GM18520 (cell line): Measurements from ENCODE around the gene CHCHD1.
"Not testable (repeated sequence)": the region's sequence is repeated elsewhere in the genome, so short reads cannot be mapped to it uniquely, and the experiment has no call there.

Source experiments
- ATAC-seq: cut with Tn5 transposase; IDR thresholded peaks from one replicate; pipeline ENCODE4 v1.9.1; 2021; ENCODE audit not compliant: unreplicated experiment

Gene CHCHD1

DNA sequence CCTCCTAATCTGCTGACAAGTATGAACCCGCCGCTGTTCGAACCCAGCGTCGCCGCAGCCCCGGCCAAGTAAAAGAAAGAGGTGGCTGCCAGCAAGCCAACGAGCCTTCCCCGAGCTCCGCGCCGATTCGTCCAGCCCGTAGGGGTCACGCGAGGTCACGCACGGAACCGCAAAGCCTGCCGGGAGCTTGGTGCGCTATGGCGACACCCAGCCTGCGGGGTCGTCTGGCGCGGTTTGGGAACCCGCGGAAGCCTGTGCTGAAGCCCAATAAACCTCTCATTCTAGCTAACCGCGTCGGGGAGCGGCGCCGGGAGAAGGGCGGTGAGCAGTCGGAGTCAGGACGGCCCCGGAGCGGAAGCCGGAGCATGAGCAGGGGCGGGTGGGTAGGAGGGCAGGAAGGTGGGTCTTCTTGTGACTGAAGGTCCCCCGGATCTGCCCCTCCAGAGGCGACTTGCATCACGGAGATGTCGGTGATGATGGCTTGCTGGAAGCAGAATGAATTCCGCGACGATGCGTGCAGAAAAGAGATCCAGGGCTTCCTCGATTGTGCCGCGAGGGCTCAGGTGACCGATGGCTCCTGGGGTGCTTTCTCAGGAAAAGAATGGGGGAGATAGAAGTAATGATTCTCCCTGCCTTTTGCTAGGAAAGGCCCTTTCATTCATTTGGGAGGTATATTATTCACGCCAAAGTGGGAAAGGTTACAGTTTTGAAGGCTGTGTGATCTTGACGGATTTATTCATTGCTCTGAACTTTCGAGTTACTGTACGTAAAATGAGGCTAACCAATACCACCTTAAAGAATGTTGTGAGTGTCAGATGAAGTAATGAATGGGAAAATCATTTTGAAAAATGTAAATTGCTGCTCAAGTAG, at the start of gene CHCHD1:
Gene CHCHD1, plus strand, starts transcription at position 170 of the 870 bp plus-strand sequence. Its CDS starts 28 bp downstream, at position 198.
- no peak for ATAC-seq

DNA sequence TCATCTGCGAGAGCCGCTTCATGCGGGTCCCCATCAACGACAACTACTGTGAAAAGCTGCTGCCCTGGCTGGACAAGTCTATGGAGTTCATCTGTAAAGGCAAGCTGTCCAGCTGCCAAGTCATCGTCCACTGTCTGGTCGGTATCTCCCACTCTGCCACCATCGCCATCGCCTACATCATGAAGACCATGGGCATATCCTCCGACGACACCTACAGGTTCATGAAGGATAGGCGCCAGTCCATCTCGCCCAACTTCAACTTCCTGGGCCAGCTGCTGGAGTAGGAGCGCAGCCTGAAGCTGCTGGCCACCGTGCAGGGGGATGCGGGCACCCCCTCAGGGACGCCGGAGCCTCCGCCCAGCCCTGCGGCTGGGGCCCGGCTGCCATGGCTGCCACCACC, 49.4 kb upstream of the CHCHD1 start:
- no peak for ATAC-seq

DNA sequence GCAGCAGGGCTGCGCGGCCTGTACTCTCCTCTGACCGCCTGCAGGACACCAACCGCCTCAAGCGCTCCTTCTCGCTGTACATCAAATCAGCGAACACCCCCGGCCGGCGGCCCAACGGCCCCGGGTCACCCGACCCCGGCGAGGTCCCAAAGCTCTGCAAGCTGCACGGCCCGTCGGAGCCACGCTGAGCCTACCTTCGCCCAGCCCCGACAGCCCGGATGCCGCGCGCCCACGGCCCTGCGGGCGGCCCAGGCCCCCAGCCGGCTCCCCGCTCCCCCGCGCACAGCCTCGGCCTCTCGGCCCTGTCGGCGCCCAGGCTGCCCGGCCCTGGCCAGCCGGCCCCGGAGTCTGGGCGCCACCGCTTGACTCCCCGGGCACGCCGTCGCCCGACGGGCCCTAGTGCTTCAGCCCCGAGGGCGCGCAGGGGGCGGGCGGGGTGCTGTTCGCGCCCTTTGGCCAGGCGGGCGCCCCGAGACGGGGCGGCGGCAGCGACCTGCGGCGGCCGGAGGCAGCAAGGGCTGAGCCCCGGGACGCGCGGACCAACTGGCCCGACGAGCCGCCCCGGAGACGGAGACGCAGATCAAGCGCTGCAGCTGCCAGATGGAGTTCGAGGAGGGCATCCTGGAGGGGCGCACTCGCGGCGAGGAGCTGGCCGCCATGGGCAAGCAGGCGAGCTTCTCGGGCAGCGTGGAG, 48.8 kb upstream of the CHCHD1 start:
- ATAC-seq, result no peak

DNA sequence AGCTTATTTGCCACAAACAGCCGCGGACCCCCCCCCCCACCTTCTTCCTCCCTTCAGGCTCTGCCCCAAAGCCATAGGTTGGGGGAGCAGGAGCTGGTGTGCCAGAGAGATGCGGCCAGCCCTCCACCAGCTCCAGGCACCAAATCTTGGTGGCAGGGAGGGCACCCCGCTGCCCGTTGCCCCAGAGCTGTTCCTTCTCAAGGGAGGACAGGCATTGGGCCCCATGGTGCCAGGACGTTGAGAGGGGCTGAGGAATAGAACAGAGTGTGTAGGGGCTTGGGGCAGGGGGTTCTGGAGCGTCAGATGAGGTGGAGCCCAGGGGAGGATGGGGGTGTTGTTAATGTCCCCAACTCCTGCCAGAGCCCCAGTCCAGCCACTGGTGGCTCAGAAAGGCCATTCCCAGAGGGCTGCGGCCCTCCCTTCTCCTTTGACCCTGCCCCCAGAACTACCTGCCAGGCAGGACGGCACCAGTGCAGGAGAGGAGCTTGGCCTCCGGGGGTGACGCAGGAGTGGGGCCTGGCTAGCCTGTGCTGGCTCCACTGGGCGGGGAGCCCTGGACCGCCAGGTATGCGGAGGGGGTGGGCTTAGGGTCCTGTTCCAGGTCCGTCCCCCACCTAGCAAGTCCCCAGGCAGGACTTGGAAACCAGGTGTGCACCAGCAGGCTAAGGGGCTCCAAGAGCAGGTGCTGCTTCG, 47.7 kb upstream of the CHCHD1 start:
- ATAC-seq, result no peak

DNA sequence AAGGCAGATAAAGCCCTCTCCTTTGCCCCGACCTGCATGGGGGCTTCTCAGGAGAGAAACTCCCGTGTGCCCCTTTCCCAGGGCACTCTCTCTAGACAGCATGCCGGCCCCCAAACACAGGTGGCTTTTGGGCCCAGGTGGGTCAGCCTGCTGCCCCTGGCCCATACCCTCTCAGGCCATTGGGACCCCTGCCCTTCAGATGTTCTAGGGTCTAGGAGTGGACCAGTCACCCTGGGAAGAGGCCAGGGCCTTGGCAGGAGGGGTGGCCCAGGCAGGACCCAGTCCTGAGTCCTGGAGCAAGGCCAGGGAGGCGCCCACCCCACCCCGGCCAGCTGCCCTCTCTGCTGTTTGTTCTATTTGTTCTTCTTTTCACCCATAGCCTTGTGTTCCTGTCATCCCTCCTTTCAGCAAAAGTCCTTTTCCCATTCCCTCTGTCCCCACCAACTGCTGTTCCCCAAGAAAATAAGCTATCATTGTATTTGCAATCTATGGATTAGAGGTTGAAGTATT, 47.0 kb upstream of the CHCHD1 start:
- no peak for ATAC-seq

DNA sequence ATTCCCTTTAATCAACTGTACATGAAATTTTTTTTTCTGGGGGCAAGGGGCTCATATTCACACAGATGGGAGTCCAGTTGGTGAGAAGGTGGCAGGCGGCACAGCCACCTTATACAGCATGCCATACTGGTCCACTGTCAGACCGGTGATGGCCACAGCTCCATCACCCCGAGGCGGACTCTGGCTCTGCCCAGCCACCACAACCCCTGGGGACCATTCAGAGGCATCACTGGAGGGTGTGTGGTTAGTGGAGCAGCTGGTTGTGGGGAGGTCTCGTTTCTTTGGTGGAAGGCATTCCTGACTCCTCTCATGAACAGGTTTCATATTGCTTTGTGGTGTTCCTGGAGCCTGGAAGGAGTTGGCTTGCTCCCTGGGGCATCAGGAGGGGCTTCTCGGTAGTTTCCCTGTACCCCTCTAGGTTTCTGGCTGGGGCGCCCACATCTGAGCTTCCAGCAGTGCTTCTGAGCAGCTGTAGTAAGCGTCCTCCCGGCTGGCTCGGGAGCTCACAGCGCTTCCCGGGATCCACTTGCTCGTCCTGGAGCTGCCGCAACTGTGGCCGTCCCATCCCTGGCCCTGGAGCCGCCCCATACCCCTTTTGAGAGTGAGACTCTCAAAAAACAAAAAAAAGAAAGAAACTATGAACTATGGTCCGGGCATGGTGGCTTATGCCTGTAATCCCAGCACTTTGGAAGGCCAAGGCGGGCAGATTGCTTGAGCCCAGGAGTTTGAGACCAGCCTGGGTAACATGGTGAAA, 41.2 kb upstream of the CHCHD1 start:
- ATAC-seq, result not testable (repeated sequence)

DNA sequence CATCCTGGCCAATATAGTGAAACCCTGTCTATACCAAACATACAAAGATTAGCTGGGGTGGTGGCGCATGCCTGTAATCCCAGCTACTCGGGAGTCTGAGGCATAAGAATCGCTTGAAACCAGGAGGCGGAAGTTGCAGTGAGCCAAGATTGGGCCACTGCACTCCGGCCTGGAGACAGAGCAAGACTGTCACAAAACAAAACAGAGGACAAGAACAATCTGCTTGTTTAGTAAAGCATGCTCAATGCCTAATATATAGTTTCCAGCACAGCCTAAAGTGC, 39.5 kb upstream of the CHCHD1 start:
- no peak for ATAC-seq

DNA sequence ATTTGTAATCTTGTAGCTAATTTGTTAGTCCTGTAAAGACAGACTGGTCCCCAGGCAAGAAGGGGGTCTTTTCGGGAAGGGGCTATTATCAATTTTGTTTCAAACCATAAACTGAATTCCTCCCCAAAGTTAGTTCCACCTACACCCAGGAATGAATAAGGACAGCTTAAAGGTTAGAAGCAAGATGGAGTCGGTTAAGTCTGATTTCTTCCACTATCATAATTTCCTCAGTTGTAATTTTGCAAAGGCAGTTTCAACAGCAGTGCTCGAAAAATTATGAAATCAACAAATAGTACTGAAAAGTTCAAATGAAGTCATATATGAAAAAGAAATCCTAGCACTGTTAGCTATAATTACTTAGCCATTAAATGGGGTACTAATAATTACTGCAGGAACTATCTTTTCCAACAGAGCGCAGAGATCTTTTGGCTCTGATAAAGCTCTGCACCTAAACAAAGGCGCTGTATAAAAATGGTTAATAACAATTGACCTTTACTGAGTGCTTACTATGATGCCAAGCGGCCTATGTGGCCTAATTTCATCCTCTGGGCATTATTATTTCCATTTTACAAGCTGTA, 38.4 kb upstream of the CHCHD1 start:
- no peak for ATAC-seq

DNA sequence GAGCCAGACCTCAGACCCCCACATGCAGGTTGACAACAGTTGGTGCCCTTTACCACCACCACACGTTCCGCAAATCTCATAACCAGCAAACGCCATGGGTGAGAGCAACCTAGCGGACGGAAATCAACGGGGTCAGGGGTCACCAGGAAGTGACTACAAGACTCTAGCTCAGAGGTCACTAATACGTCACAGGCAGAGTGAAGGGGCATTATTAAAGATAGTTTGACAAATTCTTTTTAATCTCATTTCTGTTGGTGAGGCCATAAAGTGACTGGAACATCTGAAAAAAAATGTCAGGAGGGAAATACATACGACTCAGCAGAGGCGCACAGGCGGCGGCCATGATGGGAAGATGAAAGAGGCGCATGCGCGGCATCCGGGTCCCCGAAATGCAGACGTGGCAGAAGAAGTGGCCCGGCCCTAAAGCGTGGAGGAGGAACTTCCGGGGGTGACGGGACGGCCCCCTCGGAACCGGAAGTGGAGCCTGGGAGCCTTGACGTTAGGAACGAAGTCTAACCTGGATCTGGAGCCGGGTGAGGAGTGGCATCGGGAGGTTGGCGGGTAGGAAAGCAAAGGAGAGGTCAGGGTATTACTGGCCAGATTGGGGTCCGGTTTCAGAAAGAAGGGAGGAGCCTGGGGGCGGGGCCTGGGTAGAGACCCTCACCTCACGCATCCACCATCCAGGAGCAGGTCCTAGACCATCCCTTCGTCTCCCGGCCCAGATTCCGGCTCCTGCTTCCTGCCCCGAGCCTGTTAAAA, 37.8 kb upstream of the CHCHD1 start, which contains the start of gene SEC24C:
Gene SEC24C, plus strand, starts transcription at position 468 of the 759 bp plus-strand sequence. CDS start 2,461 bp downstream, outside the sequence.
- ATAC-seq, result peak; percentile 75

DNA sequence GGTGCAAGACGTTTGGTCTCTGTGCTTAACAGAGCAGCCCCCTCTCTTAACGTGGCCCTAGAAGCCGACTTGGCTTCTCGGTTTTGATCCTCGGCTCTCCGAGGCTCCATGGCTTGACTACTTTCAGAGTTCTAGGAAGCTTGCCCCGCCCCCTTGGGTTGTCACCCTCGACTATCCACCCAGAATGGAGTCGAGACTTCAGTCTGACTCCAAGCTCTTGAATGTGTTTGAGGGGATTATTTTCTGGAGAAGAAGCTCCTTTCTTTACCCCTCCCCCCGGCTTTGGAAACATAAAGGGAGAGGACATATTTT, 37.2 kb upstream of the CHCHD1 start:
- no peak for ATAC-seq

DNA sequence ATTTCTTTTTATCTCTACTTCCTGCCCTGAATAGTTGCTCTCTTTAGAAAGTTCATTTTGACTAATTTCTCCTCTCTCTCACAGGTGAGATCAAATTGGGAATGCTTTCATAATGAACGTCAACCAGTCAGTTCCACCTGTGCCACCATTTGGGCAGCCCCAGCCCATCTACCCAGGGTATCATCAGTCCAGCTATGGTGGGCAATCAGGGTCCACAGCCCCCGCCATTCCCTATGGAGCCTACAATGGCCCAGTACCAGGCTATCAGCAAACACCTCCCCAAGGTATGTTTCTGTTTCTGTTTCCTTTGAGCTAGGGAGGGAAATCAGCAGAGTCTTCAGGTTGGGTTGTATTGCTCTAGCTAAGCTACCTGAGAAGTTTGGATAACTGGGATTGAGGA, 35.1 kb upstream of the CHCHD1 start:
- no peak for ATAC-seq

DNA sequence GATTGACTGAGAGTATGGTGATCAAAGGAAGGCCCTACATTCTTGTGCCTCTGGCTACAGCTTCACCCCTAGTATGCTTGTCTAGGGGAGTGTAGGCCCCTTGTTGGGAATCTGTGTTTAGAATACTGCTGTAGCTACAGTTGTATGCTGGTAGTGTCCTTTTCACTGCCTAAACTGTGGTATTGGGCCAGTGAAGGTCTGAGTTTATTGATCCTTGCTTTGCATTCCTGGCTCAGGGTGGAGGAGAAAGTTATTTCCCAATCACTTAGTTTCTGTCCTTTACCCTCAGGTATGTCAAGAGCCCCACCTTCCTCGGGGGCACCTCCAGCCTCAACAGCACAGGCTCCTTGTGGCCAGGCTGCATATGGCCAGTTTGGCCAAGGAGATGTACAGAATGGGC, 31.0 kb upstream of the CHCHD1 start:
- no peak for ATAC-seq

DNA sequence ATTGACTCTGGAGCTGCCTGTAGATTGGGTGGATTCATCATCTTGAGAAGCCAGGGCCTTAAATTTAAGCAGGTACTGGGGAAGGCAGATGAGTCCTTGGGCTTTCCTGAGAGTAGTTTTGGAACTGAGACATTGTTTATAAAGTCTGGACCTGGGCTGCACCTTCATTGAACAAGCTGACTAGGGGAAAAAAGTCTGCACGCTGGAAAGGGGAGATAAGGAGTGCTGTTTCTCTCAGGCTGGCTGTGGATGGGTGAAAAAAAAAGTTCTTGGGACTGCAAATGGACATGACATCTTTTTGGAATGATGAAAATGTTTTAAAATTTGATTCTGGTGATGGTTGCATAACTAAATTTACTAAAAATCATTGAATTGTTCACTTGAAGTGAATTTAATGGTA, 25.7 kb upstream of the CHCHD1 start:
- no peak for ATAC-seq

DNA sequence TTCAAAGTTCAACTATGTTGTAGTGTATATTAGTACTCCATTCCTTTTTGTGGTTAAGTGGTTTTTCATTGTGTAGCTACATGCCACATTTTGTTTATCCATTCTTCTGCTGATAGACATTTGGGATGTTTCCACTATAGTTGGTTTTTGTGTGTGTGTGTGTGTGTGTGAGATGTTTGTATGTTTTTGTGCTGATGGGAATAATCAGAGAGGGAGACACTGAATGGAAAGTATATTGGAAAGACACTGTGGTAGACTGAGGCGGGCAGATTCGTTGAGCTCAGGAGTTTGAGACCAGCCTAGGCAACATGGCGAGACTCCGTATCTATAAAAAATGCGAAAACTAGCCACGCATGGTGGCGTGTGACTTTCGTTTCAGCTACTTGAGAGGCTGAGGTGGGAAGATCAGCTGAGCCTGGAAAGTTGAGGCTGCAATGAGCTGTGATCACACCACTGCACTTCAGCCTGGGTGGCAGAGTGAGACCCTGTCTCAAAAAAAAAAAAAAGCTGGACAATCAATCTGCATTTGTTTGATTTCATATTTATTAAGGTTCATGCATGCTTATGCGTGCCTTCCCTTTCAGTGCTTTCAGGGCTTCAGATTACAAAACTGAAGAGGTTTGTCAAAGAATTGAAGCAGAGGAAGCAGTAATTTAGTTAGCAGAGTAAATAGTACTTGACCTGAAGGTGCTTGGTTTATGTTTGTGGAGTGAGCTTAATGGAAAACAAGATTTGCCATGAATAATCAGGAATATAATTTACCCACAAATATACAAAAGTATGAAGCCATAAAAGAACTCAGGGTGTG, 22.9 kb upstream of the CHCHD1 start:
- ATAC-seq, result no peak

DNA sequence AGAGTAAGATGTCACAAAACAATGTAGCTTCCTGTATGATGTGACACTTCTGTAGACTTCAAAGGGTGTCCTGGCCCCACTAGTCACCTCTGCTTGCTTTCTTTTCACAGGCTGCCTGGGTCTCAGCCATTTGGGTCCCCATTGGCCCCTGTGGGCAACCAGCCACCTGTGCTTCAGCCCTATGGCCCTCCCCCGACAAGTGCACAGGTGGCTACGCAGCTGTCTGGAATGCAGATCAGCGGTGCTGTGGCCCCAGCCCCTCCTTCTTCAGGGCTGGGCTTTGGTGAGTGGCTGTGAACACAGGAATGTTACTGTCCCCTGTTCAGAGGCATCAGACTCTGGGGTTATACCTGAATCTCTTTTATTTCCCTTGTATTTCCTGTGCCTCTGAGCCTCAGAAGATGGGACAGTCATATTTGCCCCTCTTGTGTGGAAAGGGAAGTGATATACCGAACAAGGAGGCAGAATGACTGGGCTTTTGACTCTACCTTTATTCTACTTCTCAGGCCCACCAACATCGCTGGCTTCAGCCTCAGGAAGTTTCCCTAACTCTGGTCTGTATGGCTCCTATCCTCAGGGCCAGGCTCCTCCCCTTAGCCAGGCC, 22.2 kb upstream of the CHCHD1 start:
- ATAC-seq, result peak; percentile 49

DNA sequence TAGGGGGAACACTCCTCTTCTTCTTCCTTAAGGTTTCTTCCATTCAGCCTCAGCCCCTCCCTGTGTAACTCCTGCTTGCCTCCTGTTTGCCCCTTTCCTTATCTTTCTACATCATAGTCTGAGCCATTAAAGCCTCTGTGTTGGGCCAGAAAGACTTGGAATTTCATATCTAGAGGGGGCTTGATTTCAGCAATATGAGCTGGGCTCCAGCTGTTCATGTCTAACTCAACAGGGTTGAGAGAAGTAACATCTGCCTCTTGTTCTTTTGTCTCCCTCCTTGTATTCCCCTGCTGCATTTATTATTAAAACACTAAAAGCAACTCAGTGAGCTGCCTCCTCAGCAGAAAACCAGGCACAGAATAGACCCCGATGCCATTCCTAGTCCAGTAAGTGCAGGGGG, 20.1 kb upstream of the CHCHD1 start:
- no peak for ATAC-seq

DNA sequence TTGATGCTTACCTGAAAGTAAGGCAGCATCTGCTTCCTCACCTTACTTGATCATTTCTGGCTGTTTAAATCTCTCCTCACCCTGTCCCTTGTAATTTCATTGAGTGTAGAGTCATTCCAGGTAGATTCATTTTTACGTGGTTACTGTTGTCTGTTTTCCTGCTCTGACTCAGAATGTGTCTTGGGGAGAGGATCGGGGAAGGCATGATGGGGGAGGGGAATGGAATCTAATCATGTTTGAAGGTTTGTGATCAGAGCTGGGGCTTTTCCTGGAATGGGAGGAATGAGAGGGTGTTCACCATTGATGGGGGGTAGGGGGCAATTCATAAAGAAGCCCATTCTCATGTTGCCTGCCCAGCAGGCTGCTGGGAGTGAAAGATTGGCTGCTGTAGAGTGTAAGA, 18.9 kb upstream of the CHCHD1 start:
- no peak for ATAC-seq

DNA sequence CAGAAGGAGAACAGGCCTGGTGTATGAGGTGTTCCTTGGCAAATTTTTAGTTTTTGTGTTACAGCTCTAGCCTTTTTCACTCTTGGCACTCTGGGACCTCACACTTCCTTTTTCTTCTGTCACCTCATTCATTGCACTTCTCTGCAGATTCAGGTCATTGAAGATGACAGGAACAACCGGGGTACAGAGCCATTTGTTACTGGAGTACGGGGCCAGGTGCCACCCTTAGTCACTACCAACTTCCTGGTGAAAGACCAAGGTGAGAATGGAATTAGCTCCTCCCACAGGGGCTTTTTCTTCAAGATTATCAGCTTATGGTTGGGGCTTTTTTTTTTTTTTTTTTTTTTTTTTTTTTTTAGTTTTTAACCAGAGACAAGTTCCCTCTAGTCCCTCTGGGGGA, 18.5 kb upstream of the CHCHD1 start:
- no peak for ATAC-seq

DNA sequence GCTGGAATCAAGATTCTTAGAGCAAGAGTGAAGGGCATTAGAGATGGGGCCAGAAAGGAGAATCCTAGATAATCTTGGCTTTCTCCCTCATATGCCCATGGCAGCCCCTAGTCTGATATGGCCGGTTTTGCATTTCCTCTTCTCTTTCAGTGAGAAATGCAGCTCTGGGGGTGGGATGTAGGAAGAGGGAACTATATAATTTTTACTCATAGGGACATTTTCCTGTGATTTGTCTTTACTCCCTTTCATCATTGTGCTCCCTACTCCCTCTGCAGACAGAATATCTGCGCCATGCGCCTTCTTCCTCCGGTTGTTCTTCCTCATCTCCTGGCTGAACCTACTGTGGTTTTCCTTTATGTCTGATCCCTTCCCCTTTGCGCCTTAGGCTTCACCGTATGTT, 16.8 kb upstream of the CHCHD1 start:
- ATAC-seq, result no peak
